Fibroblast of lung (primary cell): ENCODE measurements around the gene CDH15.

Source experiments
- EZH2 ChIP-seq: IDR thresholded peaks from 2 replicates; pipeline ENCODE4 v1.5.1; 2012; ENCODE audit warnings: low read length, control low read depth, mild to moderate bottlenecking; ENCODE audit errors: missing control alignments
- TF ChIP-seq, protein P1 (sequence below), 2 donors: IDR thresholded peaks in 1 of 2; conservative IDR thresholded peaks in 1 of 2; 1 replicate in 1 of 2; 2 replicates in 1 of 2; pipeline ENCODE4 v1.5.1; 2011 to 2012; ENCODE audit warnings: low read length in 2 of 2, control low read depth in 1 of 2, inconsistent platforms in 1 of 2, low read depth in 1 of 2, mild to moderate bottlenecking in 1 of 2

DNA sequence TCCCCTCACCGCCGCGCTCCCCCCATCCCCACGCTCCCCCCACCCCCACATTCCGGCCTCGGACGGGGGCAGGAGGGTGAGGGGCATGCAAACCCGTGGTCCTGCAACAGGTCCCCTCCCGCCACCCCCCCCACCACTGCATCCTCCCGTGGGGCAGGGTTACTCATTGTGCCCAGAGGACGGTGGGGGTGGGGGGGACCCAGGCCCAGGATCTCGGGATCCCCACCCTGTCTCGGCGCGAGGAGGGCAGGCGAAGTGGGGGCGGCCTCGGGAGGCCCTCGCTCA, 20.3 kb downstream of the CDH15 start:
- TF ChIP-seq, protein P1, sequence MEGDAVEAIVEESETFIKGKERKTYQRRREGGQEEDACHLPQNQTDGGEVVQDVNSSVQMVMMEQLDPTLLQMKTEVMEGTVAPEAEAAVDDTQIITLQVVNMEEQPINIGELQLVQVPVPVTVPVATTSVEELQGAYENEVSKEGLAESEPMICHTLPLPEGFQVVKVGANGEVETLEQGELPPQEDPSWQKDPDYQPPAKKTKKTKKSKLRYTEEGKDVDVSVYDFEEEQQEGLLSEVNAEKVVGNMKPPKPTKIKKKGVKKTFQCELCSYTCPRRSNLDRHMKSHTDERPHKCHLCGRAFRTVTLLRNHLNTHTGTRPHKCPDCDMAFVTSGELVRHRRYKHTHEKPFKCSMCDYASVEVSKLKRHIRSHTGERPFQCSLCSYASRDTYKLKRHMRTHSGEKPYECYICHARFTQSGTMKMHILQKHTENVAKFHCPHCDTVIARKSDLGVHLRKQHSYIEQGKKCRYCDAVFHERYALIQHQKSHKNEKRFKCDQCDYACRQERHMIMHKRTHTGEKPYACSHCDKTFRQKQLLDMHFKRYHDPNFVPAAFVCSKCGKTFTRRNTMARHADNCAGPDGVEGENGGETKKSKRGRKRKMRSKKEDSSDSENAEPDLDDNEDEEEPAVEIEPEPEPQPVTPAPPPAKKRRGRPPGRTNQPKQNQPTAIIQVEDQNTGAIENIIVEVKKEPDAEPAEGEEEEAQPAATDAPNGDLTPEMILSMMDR (conservative IDR thresholded peaks at IDR 0.05 in 1 of 2, IDR thresholded peaks at IDR 0.05 in 1 of 2; ENCODE audit: low read depth in 1 of 2, low read length in 2 of 2): no peak
- TF ChIP-seq EZH2: no peak
